CD4-positive, alpha-beta T cell treated with Interleukin-1 beta for 1 hour (primary cell): Measurements from ENCODE around the gene ZFAND2B.
A peak's percentile ranks its signal among the peaks of the same experiment; 100 is the strongest.

Experiments used
- DNase-seq, 2 donors: peaks; one replicate each; pipeline ENCODE4 v3.0.0-alpha.2; 2020 to 2022

ZFAND2B gene

DNA sequence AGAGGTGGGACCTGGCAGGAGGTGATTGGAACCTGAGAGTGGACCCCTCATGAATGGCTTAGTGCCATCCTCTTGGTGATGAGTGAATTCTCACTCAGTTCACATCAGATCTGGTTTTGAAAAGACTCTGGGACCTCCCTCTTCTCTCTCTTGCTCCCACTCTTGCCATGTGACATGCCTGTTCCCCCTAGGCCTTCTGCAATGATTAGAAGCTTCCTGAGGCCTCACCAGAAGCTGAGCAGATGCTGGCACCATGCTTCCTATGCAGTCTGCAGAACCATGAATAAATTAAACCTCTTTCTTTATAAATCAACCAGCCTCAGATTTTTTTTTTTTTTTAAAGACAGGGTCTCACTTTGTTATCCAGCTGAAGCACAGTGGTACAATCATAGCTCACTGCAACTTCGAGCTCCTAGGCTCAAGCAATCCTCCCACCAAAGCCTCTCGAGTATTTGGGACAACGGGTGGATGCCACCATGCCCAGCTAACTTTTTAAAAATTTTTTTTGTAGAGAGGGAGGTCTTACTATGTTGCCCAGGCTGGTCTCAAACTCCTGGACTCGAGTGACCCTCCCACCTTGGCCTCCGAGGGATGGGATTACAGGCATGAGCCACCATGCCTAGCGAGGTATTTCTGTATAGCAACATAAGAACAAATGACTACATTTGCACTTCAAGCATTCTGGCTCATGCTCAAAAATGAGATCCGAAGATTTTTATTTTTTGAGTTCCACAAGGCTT lies 2.0 kb upstream of the ZFAND2B start:
- DNase-seq = no peak

DNA sequence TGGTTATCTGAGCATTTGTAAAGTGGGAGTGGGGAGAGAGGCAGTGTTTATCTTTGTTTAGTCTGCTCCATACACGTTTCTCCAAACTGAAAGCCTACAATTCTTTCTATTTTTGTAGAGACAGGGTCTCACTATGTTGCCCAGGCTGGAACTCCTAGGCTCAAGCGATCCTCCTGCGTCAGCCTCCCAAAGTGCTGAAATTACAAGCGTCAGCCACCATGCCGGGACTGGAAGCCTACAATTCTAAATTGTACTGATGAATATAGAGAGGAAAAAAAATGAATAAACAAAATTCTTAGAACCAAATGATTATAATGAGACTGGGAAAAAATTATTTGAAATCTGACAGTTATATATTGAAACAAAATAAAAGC lies 1.4 kb upstream of the ZFAND2B start:
- no peak for DNase-seq

DNA sequence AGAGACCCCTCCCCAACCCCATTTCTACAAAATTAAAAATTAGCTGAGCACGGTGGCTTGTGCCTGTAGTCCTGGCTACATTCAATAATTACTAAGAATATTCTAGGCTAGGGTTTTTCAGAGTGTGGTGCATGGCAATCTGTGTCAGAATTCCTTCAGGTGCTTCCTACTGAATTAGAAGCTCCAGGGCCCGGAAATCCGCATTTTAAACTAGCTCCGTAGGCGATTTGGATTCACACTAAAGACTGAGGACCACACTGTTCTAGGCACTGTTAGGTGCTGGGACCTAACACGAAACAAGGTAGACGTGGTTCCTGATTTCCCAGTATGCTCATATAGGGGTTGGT lies 628 bp upstream of the ZFAND2B start:
- DNase-seq = no peak

DNA sequence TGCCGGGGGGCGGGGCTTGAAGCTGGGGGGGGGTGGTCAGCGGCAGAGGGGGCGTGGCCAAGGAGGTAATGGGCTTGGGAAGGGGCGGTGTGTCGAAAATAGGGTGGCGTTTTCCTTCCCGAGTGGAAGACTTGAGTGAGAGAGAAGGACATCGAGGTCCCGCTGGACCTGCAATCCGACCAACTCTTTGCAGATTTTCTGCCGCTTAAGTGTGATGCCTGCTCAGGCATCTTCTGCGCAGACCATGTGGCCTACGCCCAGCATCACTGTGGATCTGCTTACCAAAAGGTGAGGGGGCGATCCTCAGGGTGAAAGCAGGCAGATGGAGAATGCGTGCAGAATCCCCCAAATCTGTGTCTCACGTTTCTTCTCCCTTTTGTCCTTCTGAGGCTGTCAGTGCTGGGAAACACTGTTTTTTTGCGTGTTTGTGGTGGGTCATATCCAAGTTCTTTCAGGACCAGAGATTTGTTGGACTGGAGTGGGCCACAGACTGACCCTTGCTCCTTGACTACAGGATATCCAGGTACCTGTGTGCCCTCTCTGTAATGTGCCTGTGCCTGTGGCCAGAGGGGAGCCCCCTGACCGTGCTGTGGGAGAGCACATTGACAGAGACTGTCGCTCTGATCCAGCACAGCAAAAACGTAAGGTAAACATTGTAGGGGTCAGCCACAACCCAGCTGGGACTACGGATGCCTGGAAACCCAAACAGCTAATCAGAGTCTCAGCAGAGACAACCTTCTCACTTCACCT lies 727 bp downstream of the ZFAND2B start:
- DNase-seq = no peak

DNA sequence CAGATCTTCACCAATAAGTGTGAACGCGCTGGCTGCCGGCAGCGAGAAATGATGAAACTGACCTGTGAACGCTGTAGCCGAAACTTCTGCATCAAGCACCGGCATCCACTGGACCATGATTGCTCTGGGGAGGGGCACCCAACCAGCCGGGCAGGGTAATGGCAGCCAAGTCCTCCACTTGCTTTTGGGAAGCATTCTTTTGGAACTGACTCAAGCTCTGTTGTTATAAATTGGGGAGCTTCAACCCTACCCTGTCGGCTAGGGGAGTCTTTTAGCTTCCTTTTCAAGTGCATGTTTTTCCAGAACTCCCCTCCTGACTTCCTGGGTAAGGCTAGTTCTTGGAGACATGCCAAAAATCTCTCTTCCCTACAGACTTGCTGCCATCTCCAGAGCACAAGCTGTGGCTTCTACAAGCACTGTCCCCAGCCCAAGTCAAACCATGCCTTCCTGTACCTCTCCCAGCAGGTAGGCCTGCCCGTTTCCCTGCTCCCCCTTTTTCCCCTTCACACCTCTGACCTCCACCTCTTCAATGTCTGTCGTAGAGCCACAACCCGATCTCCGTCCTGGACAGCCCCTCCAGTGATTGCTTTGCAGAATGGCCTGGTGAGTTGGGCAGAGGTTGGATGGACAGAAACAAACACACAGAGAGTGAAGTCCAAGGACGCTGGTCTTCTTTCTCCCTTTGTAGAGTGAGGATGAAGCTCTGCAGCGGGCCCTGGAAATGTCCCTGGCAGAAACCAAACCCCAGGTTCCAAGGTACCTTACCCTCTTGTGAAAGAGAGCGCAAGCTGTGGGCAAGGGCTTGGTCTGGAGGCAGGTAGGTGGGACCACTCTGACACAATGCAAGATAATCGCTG lies 1.5 kb downstream of the ZFAND2B start:
- no peak for DNase-seq

DNA sequence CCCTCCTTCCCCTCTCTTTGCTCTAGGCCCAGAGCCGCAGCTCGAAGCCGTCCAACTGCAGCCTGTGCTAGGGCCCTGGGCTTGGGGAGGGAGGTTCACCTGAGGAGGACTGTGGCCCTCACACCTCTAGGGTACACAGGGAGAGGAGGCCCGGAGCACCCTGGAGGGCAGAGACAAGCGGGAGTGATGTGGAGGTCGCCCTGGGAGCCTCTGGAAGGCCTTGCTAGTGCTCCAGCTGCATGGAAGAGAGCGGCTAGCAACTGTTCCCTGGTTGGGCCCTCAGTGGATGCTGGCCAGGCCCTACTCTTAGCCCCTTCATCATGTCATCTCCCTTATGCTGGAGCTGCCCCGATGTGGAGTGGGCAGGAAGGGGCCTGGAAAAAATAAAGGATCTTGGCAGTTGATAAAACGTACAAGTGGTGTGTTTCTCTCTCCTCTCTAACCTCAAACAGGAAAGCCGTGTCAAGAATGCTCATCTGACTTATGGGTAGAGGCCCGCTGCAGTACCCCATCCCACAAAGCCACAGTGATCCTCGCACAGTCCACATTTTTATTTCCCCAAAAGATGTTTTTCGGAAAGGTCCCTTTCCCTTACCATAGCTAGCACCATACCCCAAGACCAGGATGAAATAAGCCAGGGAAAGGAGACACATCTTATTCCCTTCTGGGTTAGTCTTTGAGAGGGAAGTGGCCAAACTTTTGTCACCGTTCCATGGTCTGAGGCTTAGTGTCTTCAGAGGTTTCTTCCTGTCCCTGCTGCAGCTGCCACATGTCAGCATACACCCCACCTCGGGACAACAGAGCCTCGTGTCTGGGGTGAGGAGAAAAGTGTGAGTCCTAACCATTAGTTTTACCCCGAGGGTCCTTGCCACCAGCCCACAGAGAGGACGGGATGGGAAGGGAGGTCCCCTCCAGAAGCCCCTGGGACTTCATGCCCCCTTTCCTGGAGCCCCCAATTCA lies 2.9 kb downstream of the ZFAND2B start:
- no peak for DNase-seq

DNA sequence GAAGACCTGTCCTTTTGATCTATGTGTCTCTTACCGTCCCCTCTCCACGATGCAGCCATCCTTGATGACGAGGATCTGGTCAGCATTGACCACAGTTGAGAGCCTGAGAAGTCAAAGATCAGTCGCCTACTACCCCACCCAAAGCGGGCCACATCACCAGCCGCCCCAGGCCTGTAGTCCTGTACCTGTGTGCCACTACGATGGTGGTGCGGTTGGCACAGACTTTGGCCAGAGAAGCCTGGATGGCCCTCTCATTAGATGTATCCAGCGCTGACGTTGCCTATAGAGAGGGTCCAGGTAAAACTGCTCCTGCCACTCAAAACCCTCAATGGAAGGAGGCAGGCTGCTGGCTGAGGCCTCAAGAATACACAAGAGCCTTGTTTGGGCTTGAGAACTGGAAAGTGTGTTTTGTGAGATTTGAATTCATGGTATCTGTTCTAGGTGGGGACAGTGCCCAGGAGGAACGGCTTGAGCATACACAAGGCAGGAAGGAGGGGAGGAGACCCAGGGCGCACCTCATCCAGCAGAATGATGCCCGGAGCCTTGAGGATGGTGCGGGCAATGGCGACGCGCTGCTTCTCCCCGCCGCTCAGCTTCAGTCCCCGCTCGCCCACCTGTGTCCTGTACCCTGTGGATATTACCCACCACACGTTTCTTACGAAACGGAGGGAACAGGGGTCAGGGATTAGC lies 3.8 kb downstream of the ZFAND2B start:
- DNase-seq = no peak

DNA sequence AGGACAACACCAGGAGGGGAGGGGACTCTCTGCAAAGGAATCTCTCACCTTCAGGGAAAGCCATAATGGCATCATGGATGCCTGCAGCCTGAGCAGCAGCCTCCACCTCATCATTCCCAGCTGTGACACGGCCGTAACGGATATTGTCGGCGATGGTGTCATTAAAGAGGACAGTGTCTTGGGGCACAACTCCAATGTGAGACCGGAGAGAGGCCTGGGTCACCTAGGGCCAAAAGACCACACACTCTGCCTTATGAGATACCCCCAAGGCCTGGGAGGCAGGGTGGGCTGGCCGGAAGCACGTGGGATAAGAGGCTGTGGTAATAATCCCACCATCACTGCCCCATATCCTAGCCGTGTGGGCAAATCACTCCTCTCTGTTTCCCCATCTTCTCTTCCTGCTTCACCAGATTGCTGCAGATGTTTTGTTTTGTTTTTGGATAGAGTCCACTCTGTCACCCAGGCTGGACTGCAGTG lies 4.3 kb downstream of the ZFAND2B start:
- no peak for DNase-seq

DNA sequence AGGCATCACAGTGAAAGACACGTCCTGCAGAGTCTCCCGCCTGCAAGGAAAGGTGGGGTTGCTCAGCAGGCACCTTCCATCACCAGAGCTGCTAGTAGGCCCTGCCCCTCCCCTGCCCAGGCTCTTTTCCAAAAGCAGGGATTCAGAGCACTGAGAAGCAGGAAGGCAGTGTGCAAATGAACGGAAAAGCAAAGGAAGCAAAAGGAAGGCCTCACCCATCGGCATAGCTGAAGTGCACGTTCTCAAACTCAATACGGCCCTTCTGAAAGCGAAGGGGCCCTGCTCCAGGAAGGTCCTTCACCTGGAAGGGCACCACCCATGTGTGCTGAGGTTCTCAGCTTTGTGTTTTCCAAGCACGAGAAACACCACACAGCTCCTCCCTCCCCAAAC lies 6.4 kb downstream of the ZFAND2B start:
- no peak for DNase-seq

DNA sequence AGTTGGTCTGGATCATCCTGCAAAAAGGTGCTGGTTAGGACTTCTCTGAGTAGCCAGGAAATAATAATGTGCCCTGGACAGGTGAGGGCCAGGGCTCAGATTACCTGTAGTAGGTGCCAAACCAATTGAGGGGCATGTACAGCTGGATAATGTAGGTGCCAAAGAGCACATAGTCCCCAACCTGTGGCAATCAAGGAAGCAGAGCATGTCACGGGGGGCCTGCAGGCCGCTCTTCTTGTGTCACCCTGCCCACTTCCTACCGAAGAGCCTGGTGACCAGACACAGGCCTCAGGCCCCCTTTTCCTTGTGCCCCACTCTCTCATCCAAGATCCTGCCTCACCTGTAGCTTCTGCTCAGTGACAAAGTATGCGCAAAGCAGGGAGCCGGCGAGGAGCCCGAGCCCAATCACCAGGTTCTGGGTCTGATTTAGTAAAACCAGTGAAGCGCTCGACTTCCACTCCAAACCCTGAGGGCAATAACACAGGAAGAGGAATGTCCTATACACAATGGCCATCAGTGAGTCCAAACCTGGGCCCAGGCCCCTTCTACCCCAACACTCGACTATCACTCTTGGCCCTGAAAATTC lies 7.0 kb downstream of the ZFAND2B start:
- DNase-seq = no peak

DNA sequence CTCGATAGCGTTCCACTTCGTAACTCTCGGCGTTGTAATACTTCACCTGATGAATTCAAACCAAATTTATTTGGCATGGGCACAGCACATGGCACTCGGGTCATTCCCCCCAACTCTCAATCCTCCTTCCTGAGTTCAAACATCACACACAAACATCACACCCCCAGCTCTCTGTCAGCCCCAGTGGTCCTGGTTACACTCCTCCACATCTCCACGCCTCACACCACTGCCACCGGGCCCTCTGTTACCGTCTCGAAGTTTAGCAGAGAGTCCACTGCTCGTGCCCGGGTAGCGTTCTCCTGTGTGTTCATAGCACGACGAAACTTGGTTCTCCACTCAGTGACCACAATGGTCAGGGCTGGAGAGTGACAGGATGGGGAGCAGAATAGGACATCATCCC lies 7.6 kb downstream of the ZFAND2B start:
- no peak for DNase-seq

DNA sequence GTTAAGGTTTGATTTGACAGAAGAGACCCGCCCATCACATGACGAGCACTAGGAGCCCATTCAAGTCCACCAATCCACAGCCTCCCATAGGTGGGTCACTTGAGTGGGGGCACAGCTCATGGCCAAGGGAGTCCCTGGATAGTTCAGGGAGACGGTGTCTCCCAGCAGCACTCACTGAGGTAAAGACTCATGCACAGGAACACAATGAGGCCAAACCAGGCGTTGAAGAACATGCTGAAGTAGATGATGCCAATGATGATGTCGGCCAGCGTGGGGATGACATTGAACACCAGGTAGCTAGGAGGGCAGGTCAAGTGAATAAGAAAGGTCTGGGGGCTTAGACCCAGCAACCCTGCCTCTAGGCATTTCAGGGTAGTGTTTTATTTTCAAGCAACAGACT lies 8.2 kb downstream of the ZFAND2B start:
- no peak for DNase-seq

DNA sequence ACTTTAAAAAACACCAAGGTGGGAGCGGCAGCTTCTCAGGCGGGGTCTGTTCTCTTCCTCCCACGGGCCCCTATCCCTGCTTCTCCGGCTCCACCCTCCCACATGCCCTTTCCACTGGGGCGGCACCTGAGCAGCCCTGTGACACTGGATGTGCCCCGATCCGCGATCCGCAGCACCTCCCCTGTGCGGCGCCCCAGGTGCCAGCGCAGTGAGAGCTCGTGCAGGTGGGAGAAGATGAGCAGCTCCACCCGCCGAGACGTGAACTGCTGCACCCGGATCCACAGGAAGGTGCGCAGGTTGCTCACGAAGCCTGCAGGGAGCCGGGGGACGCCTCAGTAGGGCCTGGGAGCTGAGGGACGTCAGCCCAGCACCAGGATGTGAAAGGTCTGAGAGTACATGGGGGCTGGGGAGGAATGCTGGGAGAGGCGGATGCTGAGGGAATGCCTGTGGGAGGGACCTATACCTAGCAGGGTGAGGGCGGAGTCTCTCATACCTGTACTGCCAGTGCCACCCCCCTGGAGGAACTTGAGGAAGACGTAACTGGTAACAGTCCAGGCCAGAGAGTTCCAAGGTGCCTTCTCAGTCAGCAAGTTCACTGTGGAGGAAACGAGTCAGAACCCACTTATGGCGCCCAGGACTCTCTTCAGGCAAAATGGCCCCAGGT lies 9.4 kb downstream of the ZFAND2B start:
- DNase-seq = no peak

DNA sequence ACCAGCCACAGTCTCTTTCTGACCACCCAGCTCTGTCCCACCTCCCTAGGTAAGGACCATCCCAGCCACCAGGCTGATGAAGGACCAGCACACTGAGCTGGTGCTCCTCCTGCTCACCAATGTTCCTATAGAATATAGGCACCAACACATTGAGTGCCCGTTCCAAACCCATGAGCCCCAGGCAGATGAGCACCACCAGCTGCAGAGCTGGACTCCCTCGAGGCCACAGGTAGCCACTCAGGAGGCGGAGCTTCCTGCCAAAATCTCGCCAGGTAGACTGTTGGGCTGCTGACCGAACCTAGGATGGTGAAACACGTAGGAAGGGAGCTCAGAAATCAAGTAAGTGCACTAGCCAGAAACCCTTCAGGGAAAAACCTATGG lies 9.9 kb downstream of the ZFAND2B start:
- no peak for DNase-seq

DNA sequence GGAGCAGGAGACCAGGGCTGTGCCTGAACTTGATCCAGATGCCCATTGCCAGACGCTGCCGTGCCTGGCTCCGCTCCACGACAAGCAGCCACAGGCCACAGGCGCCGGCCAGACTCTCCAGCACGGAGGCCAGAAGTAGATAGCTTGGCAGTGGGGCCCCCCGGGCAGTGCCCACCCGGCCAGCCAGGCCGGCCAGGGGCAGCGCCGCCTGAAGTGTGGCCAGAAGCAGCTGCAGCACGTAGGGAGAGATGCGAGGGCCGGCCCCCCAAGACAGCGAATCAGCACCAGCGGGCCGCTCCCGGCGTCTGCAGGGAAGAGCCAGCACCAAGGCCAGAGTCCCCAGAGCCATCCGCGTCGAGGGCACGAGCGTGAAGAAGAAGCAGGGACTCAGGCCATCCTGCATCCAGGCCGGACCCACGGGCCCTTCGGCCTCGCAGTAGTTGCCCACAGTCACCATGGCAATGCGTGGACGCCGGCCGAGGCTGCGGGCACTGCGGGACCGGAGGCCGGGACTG lies 11.7 kb downstream of the ZFAND2B start:
- no peak for DNase-seq

DNA sequence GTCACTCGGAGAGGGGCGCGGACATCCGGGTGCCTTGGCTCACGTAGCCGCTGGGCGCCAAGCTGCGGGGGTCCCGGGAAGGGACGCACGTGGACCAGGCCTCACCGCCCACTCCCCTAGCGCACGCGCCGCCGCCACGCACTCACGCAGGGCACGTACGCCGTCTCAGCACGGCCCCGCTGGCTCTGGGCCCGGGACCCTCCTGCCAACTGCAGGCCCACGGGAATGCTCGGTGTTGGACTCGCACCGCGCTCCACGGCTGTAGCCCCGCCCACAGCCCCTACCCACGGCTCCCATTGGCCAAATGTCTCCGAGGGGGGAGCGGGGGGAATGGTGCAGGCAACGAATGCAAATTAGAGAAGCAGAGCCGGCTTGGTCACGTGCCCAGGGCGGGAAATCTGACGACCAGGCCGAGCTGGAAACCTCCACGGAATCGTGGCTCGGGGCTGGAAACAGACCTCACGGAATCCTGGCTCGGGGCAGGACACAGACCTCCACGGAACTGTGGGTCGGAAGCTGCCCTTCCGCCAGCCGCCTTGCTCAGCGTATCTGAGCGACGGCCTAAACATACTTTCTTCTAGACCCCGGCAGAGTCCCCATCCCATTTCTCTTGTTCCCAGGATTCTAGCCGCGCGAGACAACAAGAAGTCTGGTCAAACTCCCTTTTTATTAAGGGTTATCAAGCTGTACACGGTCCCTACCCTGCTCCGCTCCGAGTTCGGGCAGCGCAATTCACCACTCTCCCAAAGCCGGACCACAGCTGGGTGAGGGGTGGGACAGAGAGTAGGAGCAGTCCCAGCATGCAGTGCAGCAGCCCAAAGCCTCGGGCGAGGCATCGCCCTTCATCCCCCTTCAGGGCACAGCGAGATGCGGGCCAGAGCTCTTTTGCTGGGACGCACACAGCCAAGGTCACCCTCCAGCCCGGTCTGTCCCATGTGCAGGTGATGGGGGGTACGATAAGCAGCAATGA lies 12.4 kb downstream of the ZFAND2B start, which contains the start of gene ABCB6:
ABCB6 (minus strand) TSS at position 227 of the 970 bp plus-strand sequence. CDS start 285 bp downstream, outside the sequence.
- peak; percentile 88 to 90 for DNase-seq

DNA sequence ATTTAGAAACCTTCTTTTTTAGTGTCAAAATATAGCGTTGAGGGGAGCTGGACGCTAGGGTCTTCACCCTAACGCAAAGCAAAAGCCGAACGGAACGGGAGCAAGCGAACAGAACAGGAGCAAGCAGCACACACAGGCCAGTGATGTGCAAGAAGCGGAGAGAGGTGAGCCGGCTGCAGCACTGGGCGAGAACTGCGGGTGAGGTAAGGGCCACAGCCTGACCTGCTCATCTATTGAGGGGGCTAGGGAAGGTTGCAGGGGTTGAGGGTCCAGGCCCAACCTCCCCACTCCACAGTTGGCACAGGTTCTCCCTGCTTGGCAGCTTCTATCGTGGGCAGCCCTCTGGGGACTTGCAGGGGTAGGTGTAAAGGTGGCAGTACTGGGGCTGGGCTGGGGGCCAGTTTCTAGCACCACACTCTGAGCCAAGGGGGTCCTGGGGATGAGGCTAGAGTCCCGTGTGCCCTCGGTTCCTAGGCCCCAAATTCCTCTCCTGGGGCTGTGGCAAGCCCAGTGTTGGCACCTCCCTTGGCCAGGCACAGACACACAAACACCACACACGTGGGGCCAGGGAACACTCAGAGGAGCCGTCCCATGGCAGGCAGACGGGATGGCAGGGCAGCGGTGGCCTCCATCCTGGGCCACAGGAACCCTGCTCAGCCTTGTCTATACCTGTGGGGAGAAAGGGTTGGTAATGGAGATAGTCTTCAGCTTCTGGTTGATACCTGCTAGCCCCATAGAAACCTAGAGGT lies 13.4 kb downstream of the ZFAND2B start:
- no peak for DNase-seq

DNA sequence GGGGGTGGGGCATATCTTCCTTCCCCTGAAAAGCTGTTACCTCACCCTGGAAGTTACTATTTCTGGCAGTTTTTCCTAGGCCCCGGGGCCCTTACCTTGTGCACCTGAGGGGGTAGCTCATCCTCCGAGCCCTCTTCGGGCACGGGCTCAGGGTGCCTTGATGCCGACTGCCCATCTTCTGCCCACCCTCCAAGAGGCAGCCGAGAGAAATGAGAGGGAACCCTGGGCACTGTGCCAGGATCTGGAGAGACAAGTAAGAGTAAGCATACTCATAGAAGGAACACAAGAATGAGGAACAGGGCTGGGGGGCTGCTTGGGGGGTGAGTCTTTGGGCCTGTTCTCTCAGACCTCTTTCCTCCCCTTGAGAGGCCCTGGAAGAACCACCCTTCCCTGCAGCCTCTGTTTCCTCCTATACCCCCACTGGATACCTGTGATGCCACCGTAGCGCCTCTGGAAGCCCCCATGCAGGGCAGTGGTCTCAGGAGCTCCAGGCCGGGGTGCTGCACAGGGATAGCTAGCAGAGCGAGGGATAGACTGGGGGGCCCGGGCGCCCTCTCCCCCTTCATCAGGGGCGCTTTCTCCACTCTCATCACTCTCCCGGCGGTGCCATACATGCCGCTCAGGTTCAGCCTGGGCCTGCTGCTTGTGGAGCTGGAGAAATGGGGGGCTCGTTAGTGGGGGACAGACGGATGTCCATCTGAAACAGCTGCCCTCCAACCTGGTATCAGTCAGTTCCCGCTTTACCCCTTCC lies 14.2 kb downstream of the ZFAND2B start:
- no peak for DNase-seq
